ENCODE data around the gene E2F8.

GRCh38 chr11:19244621-19245020, 3.9 kb upstream of the E2F8 start:
- TF ChIP-seq CTCF (conservative IDR thresholded peaks at IDR 0.05 in 1 of 2, IDR thresholded peaks at IDR 0.05 in 1 of 2; ENCODE audit: low read depth in 1 of 2, low read length in 2 of 2): no peak
- TF ChIP-seq EZH2 (IDR thresholded peaks at IDR 0.05; ENCODE audit: low read length, missing control alignments): no peak

Data from fibroblast of lung (primary cell).